HG02571 (cell line): Measurements from ENCODE around the gene ECE1.
"Not testable (repeated sequence)": the region's sequence is repeated elsewhere in the genome, so short reads cannot be mapped to it uniquely, and the experiment has no call there.

Experiments used
- ATAC-seq: cut with Tn5 transposase; IDR thresholded peaks from one replicate; pipeline ENCODE4 v1.9.1; 2021; ENCODE audit warnings: mild to moderate bottlenecking, moderate library complexity; ENCODE audit not compliant: unreplicated experiment

The ECE1 gene

DNA sequence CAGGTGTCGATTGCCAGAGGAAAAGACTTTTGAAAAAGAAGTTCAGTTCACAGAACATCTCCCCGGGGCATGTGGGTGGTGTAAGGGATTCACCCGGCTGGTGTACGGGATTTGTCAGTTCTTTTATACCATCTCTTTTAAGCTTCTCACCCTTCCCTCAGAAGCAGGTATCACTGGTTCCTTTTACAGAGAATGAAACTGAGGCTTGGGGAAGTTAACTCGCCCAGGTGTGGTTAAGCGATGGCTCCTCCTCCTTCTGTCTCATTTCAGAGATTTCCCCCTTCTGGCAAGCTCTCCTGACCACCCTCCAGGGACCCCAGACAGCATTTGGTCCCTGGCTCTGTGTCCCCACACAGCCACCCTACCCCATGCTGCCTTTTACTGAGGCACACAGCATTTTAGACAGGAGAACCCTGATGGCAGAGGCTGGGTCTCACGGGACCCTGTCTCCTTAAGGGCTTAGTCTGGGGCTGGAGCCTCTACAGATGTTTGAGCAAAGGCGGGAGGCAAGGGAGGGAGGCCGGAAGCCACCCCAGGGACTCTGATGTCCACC is 2.8 kb upstream of the ECE1 start:
- peak; percentile 29 for ATAC-seq

- ATAC-seq: no peak
These were observed 2.3 kb upstream of the ECE1 start for GRCh38 chr1:21292503-21292983.

GRCh38 chr1:21291964-21292363 is 1.7 kb upstream of the ECE1 start:
- ATAC-seq: no peak

DNA sequence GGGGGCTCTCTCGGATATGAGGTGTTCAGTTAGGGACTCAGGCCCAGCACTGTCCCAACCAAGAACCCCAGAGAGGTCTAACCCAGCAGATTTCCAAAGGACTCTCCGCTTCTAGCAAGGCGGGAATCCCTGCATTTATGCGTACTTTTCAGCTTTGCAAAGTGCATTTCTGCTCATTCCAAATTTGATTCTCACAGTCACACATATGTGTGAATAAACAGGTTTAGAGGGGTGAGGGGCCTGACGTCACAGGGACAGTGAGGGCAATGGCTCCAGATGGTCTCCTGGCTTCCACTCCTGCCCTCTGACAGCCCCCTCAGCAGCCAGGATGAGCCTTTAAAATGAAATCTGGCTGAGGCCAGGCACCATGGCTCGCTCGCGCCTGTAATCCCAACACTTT is 921 bp upstream of the ECE1 start:
- no peak for ATAC-seq

GRCh38 chr1:21290546-21290944 is 282 bp upstream of the ECE1 start:
- ATAC-seq: no peak

- no peak for ATAC-seq
These were observed 1.1 kb downstream of the ECE1 start for GRCh38 chr1:21289127-21289526.

- ATAC-seq: no peak
These were observed 2.3 kb downstream of the ECE1 start for GRCh38 chr1:21287905-21288514.

- not testable (repeated sequence) for ATAC-seq
These were observed 4.9 kb downstream of the ECE1 start for GRCh38 chr1:21285386-21285785.

- no peak for ATAC-seq
These were observed 5.2 kb downstream of the ECE1 start for GRCh38 chr1:21285055-21285372.

DNA sequence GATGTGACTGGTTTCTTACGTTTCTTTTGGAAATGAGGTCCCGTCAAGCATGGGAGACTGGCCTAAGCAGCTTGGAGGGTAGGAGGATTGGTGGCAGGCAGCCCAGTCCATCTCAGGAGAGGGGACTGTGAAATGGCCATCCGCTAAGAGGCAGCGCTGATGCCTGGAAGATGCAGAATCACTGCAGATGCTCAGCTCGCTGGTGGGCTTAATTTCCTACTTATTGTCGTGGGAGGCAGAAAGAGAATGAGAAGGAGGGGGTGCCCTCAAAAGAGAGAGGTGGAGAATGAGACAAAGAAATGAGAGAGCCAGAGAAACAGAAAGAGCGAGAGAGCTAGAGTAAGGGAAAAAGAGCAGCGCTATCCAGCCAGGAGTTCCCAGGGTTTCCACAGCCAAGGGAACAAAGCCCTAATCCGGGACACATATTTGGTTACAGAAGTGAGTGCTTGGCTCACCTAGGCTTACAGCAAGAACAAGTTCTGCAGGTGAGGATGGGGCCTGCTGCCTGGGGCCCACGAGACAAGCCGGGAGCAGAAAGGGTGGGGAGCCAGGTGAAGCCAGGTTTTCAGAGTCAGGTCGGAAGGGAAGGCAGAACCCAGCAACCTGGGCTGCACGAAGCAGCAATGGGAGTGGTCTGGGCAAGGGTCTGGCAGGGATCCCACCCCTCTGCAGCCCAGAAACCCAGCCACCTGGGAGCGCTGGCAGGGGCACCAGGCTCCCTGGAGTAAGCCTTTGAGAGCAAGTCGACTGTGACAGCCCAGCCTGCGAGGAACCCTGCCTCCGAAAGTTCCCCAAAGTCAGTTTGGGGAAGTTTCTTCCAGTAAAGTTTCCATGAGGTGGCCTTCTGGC is 5.8 kb downstream of the ECE1 start:
- no peak for ATAC-seq

GRCh38 chr1:21283524-21283923 is 6.7 kb downstream of the ECE1 start:
- no peak for ATAC-seq

- not testable (repeated sequence) for ATAC-seq
These were observed 8.2 kb downstream of the ECE1 start for GRCh38 chr1:21282020-21282419.

GRCh38 chr1:21280482-21280881 is 9.8 kb downstream of the ECE1 start:
- ATAC-seq: no peak

DNA sequence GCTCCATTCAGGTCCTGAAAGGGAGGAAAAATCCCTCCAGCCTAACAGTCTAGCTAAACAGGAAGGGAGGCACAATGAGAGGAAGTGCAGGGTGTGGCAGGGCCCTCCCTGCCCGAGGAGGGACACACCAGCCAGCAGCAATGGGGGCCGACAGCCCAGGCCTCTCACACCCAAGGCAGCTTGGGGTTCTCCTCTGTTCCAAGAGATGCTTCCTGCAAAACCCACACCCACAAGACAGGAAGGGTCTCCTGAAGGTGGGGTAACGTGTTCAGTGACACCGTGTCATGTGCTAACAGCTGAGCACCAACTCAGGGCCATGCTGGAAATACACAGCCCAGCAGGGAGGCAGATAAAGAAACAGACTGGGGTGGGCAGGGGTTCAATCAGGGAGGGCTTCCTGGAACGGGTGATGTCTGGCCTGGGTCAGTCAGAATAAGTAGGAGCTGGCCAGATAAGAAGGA is 10.2 kb downstream of the ECE1 start:
- ATAC-seq: no peak

- ATAC-seq: no peak
These were observed 11.1 kb downstream of the ECE1 start for GRCh38 chr1:21278860-21279845.

DNA sequence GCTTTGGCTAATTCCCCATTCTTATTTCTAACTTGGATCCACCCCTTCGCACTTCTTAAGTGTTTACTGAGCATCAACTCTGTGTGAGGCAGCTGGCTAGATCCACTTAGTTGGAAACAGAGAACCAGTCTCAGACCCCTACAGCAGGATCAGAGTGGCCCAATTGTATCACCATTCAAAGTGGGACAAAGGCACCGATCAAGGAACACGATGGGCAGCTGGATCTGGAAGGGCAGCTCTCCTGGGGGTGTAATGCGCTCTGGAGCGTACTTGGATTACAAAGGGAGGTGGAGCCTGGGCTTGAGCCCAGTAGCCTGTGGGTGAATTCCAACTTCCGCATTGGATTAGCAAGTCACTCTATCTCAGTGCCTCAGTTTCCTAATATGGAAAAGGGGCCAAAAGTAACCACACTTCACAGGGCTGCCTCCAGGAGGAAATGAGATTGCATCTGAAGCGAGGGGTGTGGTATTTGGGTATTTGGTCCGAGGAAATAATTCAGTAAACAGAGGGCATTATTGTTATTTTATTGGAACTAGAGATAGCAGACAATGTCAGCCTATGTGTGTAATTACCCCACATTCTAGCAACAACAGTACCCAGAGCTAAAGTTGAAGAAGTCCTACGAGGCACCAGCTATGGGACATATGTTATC is 11.9 kb downstream of the ECE1 start:
- no peak for ATAC-seq

GRCh38 chr1:21277180-21277579 is 13.1 kb downstream of the ECE1 start:
- no peak for ATAC-seq

DNA sequence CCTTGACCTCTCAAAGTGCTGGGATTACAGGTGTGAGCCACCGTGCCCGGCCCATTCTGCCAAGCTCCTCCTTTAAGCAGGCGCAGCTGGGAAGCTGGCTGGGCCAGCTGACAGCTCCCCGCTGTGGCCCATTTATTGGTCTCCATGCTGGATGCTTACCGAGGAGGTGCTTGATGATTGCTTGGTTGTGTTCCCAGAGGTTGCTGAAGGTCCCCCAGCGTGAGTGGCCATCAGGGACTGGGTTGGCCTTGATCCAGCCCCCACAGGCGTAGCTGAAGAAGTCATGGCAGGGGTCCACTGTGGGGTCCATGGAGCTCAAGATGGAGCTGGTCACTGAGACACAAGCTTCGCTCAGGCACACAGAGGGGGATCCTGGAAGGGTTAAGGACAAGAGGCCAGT is 17.7 kb downstream of the ECE1 start:
- no peak for ATAC-seq

DNA sequence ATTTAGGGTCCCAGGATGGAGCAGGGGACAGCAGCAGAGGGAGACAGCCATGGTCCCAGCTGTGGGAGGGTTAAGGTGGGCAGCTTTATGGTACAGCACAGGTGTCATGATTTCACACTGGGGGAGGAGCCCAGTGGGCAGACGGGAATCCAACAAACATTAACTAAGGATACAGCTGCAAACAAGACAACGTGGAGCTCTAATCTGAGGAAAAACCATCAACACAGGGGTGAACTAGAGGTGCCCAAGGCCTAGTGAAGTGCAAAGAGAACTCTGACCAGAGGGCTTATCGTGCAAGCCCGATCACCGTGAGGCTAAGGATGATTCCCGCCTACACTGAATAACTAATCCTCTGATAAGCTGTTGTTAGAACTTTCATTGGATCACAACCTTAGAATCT is 18.7 kb downstream of the ECE1 start:
- no peak for ATAC-seq

DNA sequence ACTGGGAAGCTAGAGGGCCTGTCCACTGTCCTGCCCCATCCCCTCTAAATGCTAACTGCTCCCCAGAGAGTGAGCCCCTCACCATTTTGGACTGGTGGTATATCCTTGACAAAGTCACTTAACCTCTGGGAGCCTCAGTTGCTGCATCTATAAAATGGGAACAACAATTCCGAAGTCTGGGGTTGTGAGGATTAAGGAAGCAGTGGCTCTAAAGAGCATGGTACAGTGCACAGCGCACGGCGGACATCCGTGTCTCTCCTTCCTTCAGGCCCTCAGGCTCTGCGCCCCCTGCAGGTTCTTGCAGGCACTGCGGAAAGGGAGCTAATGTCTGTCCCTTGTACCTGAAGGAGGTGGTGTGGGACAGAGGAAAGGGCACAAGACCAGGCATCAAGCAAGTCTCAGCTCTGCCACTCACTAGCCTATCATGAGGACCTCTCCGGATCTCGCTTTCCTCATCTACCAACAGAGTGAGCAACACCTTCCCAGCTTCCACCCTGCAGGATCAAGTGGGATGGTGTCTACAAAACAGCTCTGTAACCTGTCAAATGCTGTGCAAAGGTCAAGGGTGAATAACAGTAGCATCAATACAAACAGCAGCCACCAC is 20.1 kb downstream of the ECE1 start:
- ATAC-seq: no peak
